Activated CD4-positive, alpha-beta T cell treated with anti-CD3 and anti-CD28 coated beads, Interleukin-10, Interleukin-2, amounts not matched to agents 100 ng/mL and 50 ng/mL, durations not matched to agents 16 hours and 8 hours (primary cell): Measurements from ENCODE around the gene DENND2A.
"Not testable (repeated sequence)": the region's sequence is repeated elsewhere in the genome, so short reads cannot be mapped to it uniquely, and the experiment has no call there.

Experiments used
- DNase-seq: peaks from one replicate; pipeline ENCODE4 v3.0.0-alpha.2; 2020

Gene DENND2A

GRCh38 chr7:140646931-140647647 is 6.5 kb upstream of the DENND2A start:
- DNase-seq, result peak; percentile 40

DNA sequence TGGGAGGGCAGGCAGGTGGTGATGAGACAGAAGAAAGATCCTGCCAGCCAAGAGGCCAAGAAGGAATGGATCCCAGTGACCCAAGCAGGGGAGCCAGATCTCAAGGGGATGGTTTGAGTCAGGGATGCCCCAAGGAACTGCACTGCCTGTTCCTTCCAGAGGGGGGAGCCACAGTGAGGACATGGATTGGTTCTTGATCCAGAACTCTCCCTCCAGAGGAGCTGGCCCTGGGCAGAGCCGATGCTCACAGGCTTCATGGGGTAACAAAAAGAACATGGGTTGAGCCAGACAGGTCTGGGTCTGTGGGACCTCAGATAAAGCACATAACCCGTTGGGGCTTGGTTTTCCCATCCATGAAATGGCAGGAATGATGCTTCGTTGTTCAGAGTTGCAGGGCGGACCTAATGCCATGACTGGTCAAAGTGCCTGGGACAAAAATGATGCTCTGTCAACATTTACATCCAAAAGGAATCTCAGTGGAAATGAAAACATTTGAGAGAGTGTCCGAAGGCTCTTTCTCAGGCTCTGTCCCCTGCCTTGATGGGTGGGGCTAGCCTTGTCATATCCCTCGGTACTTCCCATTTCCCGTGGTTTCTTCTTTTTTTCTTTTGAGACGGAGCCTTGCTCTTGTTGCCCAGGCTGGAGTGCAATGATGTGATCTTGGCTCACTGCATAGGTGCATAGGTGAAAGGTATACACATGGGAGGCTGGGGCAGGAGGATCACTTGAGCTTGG is 4.7 kb upstream of the DENND2A start:
- DNase-seq, result peak; percentile 23

DNA sequence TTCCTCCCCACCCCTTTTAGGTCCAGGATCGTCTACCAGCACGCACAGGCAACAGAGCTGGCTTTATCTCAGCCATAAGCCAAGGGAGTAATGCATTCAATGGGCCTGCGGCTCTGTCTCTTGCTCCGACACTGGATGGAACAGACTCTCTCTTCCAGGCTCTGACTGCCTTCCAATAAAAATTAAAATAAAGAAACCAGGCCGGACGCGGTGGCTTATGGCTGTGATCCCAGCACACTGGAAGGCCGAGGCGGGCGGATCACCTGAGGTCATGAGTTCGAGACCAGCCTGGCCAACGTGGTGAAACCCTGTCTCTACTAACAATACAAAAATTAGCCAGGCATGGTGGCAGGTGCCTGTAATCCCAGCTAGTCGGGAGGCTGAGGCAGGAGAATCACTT is 4.1 kb upstream of the DENND2A start:
- not testable (repeated sequence) for DNase-seq

DNA sequence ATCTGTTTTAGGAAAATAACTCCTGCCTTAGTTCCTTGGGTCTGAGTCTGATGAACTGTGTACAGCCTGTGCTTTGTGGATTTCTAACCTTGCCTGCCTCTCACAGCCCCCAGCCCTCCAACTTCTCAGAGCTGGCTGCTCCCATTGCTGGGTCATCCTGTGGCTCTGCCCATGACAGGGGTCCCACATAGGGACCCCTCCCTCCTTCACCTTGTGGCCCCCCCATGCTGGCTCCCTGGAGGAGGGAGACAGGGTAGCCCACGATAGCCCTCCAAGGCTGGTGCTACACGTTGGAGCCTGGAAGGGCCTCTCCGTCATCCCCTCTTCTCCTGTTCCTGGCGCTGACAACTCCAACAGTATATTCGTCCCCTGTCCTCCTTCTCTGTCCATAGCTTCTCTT is 2.8 kb upstream of the DENND2A start:
- no peak for DNase-seq

DNA sequence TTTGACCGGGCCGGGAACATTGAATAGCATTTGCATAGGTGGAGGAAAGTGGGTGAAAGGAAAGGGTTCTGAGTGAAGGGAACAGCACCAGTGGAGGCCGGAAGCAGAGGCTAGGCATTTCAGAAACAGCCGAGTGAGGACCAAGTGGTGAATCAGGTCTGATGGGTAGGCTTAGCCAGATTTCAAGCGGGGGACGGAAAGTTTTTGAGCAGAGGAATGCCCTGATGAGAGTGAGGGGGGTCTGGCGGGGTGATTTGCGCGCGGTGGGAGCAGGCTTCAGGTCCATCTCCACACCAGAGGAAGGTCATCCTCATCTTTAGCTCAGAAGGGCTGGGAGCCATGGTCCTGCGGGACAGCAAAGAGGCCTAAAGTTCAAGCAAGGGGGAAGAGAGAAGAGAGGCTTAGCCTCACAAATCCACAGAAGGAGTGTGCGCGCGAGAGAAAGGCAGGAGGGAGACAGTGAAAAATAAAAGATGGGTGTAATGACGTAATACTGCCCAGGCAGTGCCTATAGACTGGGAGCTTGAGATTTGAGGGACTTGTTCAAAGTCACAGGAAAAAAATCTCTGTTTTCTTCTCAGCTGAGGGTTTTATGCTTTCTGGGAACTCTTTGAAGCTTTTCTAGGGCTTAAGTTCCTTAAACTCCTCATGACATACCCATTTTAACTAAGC is 1.0 kb upstream of the DENND2A start:
- no peak for DNase-seq

DNA sequence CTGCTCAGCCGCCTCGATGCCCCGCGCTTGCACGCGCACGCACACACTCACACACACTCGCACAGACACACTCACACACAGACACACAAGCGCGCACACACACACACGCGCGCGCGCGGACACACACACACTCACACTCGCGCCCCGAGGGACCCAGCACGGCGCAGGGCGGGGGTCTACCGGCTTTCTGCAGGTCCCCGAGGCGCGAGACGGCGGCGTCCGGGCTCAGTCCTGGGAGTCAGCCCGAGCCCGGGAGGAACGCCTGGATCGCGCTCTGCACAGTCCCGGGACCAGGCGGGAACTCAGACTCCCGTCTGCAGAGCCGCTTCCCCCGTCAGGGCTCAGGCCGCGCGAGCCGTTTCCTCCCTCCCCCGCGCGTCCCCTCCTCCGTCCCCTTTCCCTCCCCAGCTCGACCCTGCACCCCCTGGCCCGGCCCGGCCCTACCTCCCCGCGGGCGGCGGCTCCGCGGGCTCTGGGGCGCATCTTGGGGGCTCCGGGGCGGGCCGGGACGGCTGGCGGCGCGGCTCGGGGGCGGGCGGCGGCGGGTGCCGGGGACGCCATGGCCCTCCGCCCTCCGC is 464 bp downstream of the DENND2A start:
- DNase-seq, result no peak

DNA sequence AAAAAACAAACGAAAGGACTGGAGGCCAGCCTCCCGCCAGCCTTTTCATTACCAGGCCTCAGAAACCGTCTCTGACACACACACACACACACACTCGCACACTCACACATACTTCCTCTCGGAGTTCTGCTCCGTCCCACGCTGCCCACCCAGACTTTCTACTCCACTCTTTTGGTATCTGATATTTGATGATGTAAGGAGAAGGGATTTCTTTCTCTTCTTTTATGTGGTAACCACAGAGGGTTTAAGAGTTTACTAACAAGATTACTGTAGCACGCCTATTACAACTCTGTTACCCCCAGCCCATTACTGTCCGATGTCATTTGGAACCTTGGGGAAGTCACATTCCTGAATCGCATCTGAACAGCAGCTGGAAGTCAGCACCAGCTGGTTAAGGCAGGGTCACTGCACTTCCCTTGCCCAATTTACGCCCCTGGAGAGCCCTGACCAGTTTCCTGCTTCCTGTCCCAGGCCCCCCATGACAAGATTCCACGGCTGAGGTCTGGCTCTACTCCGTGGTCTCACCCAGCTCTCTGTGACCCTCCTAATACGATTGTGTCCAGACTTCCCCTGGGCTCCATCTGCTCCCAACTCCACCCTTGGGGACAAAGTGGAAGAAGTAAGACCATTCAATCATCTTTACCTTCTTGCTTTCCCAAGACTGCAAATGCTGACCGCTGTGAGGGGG is 1.1 kb downstream of the DENND2A start:
- DNase-seq, result no peak

GRCh38 chr7:140638173-140638791 is 2.3 kb downstream of the DENND2A start:
- DNase-seq, result no peak

DNA sequence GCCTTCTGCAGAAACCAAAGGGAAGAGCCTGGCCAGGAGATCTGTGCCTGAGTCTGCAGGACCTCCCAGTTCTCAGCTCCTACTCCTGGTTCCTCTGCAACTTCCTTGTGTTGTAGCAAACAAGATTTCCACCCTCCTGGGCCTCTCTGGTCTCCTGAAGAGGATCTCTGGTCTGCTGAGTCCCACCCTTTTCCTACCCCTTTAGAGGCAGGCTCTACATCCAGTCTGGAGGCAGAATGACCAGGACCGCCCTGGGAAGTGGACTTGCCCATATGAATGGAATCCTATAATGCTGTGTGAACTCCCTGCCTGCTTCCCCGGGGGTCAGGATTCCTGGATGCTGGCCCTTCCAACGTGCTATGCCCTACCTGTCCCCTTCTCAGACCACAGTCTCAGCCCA is 3.2 kb downstream of the DENND2A start:
- DNase-seq, result no peak

DNA sequence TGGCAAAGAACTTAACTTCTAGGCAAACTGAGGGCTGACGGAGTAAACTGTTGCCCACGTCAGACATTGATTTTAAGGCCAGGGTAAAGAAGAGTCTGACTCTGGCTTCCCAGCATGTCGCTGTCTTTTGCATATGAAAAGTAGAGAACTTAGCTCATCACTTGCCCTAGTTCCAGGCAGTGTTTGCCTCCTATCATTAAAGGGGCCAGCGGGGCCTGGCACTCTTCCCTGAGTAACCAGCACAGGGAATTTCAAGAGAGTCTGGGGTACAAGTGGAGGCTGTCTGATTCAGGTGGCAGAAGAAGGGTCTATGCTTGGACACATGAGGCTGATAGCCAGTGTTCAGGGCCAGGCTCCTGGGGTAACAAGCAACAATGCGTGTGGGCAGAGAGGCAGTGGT is 4.8 kb downstream of the DENND2A start:
- no peak for DNase-seq

GRCh38 chr7:140635345-140635744 is 5.3 kb downstream of the DENND2A start:
- no peak for DNase-seq

- no peak for DNase-seq
These were observed 9.0 kb downstream of the DENND2A start for GRCh38 chr7:140631602-140632001.

- DNase-seq, result no peak
These were observed 9.6 kb downstream of the DENND2A start for GRCh38 chr7:140631021-140631420.

GRCh38 chr7:140625908-140626868 is 14.4 kb downstream of the DENND2A start:
- DNase-seq, result no peak

- DNase-seq, result not testable (repeated sequence)
These were observed 15.4 kb downstream of the DENND2A start for GRCh38 chr7:140625192-140625558.

GRCh38 chr7:140624392-140625191 is 16.0 kb downstream of the DENND2A start:
- DNase-seq, result no peak

- DNase-seq, result no peak
These were observed 16.6 kb downstream of the DENND2A start for GRCh38 chr7:140623980-140624379.

DNA sequence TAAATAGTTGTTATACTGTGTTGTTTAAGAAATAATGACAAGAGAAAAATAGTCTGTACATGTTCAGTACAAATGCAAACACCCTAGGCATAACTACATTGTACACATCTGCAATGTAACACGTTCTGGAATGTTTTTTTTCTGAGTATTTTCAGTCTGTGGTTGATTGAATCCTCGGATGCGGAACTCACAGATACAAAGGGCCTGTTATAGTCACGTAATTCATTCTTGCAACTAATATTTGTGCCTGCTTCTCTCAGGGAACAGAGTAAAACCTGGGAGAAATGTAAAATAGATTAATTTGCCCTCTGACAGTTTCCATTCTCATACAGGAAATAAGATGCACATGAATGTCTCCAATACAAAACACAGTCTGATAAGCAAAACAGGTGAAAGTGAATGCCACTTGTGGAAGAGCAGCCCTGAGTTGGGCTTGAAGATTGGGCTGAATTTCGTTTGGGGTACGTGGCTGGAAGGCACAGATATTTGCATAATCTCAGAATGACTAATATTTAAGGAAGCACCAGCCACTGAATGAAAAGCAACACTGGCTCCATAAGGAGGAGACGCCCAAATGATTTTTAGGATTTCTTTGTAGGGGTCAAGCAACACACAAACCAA is 19.1 kb downstream of the DENND2A start:
- DNase-seq, result no peak

DNA sequence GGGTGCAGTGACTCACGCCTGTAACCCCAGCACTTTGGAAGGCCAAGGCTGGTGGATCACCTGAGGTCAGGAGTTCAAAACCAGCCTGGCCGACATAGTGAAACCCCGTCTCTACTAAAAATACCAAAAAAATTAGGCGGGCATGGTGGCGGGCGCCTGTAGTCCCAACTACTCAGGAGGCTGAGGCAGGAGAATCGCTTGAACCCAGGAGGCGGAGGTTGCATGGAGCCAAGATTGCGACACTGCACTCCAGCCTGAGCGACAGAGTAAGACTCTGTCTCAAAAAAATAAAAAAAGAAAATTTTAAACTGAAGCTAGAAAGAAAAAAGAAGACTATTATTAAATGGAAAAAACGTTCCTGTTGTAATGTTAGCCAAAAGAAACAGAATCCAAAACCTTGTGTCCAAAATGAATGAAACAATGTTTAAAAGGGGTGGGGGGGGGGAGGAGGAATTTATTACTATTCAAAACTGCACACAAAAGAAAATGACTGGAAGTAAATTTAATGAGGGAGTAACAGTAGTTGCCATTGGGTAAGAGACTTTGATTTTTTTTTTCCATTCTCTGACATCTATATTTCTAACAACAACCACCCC is 20.6 kb downstream of the DENND2A start:
- not testable (repeated sequence) for DNase-seq

DNA sequence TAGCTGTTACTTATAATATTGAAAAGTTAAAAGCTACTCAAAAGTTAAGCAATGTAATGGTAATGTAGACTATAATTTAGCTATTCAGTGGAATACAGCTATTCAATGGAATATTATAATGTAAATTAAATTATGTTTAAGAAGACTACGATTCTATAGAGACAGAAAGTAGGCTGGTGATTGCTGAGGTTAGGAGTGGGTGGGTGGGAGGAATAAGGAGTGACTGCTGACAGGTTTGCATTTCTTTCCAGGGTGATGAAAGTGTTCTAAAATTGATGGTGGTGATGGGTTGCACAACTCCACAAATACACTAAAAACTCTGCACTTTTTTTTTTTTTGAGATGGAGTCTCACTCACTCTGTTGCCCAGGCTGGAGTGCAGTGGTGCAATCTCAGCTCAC is 21.4 kb downstream of the DENND2A start:
- no peak for DNase-seq
